LHCN-M2 (cell line): ENCODE measurements around the gene CADM1. TPM values are rescaled to one million over a fixed set of nuclear protein-coding genes. Genes with fewer than 3 reads are reported as not detected.

Source experiments
- DNase-seq: peaks from one replicate; pipeline ENCODE4 v3.0.0-alpha.2; 2012; ENCODE audit warnings: low read depth
- total RNA-seq: library from RNA; depleted of rRNA; stranded (reverse); fragments of >200 nt; gene quantifications from 2 replicates; pipeline ENCODE4 v1.2.3, GENCODE V29; 2014

CADM1 gene
- total RNA-seq, 1 experiment from 2014 or later, result 0.69 TPM

- no peak for DNase-seq
Measured at GRCh38 chr11:115407496-115407895, 96.7 kb downstream of the CADM1 start.

- no peak for DNase-seq
Measured at GRCh38 chr11:115406404-115406803, 97.8 kb downstream of the CADM1 start.

DNA sequence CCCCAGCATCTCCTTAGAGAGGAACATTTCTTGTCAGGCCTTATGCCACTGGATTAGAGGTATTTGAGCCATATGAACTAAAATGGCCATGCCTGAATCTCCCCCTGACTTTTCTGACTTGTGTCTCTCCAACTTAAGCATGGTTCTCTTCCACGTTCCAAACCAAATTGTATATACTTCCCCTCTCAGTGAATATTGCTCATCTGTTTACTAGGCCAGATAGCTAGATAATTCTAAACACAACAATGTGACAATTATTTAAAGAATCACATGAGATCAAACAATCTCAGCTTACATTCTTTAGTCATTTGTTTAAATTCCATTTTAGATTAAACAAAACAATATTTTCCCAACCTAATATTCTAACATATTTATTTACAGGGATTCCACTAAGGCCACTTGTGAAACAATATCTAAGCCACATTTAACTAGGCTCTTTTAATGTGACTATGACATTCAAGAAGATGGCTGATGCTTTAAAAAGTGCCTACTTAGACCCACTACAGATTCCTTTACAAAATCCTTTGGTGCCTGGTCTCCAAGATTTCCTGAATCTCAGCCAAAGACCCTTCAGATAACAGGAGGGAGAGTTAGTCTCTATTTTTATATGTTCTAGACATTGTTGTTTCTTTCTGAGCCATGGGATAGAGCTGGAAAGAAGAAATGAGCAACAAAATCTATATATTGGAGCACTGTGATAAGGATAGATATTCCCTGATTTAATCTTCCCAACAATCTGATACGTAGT, 105.7 kb downstream of the CADM1 start:
- no peak for DNase-seq

DNA sequence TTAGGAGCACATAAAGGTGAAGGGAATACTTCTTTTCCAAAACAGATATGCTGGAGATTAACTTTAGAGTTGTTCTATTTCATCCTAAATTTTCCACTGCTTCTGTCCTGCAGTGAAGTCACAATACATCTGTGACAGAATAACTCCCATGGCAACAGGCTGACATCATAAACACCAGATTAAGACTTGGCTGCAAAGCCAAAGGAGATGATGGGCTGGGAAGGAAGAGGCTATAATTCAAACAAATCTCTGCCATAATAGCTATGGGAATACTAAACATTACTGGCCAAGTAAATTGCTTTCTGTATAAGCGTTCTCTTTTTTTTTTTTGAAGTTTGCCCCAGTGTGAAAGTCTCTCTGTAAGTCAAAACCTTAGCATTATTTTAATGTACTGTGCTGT, 107.7 kb downstream of the CADM1 start:
- DNase-seq, result no peak

GRCh38 chr11:115393950-115394349, 110.3 kb downstream of the CADM1 start:
- no peak for DNase-seq

DNA sequence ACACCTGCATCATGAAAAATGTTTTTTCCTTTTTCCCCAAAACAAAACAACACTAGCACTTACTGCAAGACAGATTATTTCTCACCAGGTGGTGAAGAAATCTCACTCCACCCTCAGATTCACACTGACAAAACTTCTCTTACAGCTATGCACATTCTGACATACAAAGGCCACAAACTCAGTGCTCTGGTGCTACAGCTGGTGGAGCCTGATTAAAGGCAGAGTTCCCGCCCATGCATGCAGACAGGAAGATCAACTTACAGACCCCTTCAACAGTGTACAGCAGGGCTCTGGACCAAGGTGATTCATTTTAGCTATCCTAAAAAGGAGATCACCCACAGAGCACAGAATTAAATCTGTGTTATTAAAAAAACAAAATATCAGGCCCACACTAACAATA, 112.6 kb downstream of the CADM1 start:
- no peak for DNase-seq

DNA sequence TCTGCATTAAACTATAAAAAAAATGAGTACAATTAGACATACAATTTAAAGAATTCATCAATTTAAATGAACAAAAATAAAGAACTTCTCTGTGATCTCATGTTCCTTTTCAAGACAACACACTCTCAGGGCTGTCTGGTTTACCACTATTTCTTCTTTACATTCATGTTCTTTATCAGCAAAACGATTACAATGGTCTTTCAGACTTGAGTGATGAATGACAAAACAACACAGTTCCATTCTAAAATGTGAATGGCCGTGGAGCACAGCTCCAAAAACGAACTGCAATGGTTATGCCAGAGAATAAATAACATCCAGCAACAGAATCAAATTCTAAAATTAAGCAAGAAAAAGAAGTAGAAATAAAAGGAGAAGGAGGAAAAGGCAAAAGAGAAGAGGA, 113.1 kb downstream of the CADM1 start:
- no peak for DNase-seq

DNA sequence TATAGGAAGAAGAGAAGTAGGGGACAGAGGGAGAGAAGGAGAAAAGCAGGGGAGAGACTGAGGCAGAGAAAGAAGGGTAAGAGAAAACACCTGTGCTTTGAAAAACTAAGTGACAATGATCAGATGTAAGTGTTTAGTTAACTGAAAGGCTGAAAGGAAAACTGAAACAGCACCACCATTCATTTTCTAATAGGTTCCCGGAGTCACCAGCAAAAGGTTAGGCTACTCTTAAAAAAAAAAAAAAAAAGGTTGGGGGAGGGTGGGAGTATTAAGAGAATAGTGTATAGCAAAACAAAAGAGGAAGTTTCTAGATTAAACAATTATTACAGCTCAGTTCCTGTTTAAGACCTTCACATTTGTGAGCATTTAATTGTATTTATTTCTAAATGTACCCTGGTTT, 113.8 kb downstream of the CADM1 start:
- no peak for DNase-seq

DNA sequence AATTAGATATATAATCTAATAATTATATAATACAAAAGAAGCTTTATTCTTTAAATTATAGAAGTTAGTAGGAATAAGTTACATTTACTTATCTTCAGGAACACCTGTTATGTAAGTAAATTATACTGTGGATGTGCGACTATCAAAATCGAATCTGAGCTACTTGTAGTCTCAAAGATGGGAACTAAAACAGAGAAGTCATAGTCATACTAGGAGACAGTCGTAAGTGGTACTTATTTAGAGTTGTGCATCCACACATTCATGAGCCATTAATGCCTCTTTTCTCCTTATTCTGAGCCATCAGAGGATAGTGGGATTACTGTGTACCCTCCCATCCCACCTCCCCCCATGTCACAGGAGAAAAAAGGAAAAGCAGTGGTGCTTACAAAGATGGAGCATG, 114.4 kb downstream of the CADM1 start:
- no peak for DNase-seq

DNA sequence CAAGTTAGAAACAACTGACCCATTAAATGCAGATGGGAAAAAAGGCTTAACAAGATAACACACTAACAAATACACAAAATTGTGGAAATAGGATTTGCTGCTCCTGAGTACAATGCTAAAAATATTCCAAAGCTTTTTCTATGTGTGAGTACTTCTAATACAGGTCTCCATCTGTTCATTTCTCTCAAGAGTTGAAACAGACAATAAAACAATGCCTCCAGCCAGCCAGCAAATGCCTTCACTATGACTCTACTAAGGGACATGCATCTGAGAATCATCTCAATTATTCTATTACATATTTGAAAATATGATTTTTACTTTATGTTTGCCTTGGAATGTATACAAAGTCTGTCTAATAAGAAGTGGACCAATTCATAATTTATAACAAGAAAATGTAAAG, 119.0 kb downstream of the CADM1 start:
- no peak for DNase-seq

GRCh38 chr11:115384236-115384635, 120.0 kb downstream of the CADM1 start:
- no peak for DNase-seq

GRCh38 chr11:115383431-115383830, 120.8 kb downstream of the CADM1 start:
- no peak for DNase-seq

DNA sequence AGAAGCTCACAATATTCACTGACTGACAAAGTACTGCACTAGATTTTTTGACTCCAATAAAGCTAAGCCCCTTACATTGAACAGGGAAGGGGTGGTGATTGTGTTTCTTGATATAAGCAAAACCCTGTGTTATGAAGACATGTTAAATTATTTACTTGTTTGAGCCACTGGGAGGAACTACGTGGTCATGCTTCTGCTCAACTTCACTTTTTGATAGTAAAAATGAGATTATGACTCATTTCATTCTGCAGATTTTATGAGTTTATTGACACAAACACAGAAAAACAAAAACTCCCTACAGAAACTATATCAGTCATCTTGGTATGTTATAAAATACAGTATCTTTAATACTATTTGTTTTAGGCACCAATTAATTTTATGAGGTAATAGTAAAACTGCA, 124.7 kb downstream of the CADM1 start:
- DNase-seq, result no peak

GRCh38 chr11:115378557-115378956, 125.7 kb downstream of the CADM1 start:
- DNase-seq, result no peak

DNA sequence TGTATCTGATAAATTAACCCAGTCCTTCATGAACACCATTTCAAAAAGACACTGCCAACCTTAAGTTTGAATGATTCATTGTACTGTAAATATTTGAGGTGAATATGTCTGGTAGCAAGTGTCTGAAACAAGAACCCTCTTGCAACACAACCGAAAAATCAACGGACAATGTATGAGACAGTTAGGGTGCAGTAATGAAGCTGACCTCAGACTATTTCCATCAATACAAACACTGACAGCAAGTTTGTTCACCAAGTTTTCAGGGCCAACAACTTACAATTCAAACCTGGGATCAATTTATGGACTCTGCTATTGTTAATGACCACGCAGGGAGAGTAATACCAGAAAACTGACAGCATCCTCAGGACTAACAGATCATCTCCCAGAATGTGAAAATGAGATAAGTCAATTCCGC, 126.3 kb downstream of the CADM1 start:
- DNase-seq, result no peak

DNA sequence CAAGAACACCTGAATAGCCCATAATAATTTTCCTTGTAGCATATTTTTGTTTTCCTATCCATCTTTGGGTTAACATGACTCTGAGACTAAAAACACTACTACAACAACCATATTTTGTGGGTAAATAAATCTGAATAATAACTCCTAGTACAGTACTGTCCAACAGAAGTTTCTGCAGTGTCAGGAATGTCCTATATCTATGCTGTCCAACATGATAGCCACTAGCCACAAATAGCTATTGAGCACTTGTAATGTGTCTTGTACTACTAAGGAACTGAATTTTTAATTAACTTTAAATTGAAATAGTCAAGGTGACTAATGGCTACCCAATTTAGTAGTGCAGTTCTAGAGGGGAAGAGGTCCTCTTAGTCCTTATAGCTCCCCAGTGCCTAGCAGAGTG, 135.6 kb downstream of the CADM1 start:
- DNase-seq, result no peak

DNA sequence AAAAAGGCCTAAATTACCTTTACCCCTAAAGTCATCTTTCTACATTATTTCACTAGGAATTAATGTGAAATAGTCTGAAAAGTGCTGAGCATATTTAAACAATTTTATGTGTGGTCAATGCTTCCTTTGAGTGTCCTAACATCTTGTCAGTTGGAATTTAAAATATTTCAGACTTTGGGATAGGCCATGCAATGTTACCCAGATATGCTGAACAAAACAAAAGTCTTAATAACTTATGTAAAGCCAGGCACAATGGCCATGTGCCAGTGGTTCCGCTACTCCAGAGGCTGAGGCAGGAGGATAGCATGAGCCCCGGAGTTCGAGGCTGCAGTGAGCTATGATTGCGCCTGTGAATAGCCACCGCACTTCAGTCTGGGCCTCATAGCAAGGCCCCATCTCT, 137.4 kb downstream of the CADM1 start:
- no peak for DNase-seq

DNA sequence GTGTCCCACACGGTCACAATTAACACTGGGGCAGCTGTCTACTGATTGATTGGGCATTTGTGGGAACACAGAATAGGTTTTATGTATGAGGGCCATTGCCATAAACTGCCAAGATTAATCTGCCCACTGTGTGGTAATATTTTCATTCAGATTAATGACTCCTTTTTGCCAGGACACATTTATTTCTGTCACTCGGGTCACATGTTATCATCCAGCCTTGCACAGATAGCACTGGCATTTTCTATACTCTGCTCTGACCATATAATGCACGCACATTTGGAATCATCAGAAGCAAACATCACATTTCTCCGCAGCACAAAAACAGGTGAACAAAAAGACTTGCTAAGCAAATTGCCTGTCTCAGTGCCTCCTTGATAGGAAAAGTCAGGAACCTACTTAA, 138.3 kb downstream of the CADM1 start:
- no peak for DNase-seq

DNA sequence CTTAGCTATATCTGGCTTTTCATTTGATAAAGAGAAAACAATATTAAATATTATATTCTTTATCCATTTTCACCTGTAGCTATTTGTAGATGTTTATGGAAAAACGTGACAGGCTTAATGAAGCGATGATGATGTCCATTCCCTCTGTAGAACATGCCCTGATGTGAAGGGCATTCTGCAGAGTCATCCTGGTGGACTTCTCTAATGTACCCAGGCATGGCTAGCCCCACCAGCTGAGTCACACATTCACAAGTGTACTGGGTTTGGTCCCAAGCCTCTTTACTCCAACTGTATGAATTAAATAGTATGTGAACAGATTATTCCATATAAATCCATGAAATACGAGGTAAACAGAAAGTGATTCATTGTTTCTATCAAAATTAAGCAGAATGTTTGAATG, 139.3 kb downstream of the CADM1 start:
- no peak for DNase-seq

- no peak for DNase-seq
Measured at GRCh38 chr11:115363921-115364320, 140.3 kb downstream of the CADM1 start.

GRCh38 chr11:115363426-115363825, 140.8 kb downstream of the CADM1 start:
- no peak for DNase-seq

DNA sequence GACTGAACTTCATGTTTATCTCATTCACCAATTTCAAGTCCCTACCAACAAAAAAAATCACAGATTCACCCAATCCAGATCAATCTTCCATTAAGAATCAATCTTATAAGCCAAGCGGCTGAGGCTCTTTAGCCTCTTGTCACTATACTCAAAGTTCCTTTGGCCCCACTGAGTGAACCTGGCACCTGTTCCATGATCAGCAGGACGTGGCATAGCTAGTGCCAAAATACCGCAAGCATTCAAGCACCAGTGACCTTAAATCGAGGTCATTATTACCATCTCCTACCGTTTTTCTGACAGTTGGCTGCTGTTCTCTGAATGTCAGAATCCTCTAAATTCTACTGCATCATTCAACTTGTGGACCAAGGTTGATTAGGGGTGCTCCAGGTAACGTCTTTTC, 141.2 kb downstream of the CADM1 start:
- no peak for DNase-seq

- DNase-seq, result no peak
Measured at GRCh38 chr11:115361025-115361424, 143.2 kb downstream of the CADM1 start.

GRCh38 chr11:115360186-115360824, 143.9 kb downstream of the CADM1 start:
- no peak for DNase-seq
